Posterior cingulate gyrus (tissue), 11 donors: ENCODE results near the gene CKAP2L.
"Not testable (repeated sequence)": the region's sequence is repeated elsewhere in the genome, so short reads cannot be mapped to it uniquely, and the experiment has no call there.

ENCODE experiments used
- DNase-seq, 10 donors: peaks; one replicate each; pipeline versions ENCODE4 v3.0.0 to v3.0.0-alpha.2; 2020 to 2021; ENCODE audit warnings: mixed read lengths in 3 of 10
- intact Hi-C: fragments of 100-400 bp; cut with DNase I; formaldehyde crosslinking; loops from one replicate; pipeline ENCODE4 v1.15.1; 2023

Gene CKAP2L

DNA sequence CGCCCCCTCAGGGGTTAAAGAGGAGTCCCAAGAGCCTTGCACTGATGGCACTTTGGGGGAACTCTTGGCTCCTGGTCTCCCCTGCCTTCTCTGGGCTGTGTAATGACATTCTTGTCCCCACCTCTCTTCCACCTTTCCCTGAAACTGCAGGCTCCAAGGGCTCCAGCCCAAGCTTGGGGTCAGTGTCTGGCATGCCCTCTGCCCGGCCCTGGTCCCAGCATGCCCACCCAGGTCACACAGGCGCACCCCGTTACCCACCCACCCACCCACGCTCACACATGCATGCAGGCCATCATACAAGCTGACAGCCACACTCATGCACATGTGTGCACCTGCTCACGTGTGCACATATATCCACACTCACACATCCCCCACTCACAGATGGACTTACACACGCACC, 50.5 kb downstream of the CKAP2L start:
- intact Hi-C loops: no loop called here
- DNase-seq: no peak

DNA sequence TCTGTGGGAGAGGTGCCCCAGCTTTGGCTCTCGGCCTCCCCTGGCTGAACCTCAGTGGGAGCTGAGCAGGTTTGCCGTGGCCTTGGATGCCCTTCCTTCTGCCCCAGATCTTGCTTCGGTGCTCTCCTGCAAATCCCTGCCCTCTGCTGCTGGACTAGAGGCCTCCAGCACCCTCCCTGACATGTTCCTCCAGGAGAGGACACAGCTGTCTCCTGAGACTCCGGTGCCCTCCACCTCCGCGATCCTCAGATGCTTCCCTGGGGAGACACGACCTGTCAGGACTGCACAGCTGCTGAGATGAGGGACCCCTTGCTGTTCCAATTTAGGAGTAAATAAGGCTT, 50.9 kb downstream of the CKAP2L start:
- no peak for DNase-seq
- intact Hi-C loops: no loop called here

DNA sequence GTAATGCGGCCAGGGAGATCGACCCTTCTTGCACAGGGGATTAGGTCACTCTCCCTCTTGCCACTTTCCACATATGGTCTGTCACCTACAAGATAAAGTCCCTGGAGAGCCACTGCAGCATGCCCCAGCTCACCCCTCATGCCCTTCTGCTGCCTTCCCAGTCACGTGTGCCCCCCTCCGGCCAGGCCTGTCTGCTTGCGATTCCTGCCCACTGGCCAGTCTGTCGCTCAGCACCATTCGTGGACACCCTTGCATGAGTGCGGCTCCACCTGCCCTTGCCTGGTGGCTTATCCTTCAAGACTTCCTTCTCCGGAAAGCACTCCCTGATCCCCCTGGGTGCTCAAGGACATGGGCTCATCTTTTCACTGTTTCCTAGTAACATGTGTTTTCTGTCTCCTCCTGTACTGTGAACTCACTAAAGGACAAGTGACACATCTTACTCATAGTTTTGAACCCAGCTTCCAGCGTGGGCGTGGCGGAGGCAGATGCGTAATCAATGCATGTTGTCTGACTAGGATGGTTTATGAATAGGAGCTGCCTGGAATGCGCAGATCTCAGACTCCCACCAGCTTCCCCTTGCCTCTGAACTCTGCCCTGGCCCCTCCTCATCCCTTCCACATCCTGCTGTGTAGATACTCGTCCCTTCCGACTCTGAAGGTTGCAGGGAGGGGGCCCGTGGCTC, 51.4 kb downstream of the CKAP2L start:
- peak in 1 of 10 donors; percentile 83 for DNase-seq
- intact Hi-C loops: no loop called here

DNA sequence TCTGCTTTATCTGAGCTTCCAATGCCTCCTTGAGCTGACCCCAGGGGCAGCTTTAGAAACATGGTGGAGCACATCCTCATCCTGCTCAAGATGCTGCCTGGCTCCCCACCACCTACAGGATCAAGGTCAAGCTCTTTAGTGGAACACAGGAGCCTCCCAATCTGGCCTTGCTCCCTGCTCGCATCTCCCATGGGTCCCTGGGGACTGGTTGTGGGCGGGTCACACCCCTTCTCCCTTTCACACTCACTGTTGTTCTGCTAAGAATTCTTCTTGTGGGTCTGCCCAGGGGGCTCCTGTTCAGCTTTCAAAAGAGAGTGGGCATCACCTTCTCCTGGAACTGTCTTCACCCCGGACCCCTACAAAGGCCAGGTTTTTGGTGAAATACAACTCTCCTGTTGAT, 51.9 kb downstream of the CKAP2L start:
- DNase-seq: no peak
- intact Hi-C loops: no loop called here

DNA sequence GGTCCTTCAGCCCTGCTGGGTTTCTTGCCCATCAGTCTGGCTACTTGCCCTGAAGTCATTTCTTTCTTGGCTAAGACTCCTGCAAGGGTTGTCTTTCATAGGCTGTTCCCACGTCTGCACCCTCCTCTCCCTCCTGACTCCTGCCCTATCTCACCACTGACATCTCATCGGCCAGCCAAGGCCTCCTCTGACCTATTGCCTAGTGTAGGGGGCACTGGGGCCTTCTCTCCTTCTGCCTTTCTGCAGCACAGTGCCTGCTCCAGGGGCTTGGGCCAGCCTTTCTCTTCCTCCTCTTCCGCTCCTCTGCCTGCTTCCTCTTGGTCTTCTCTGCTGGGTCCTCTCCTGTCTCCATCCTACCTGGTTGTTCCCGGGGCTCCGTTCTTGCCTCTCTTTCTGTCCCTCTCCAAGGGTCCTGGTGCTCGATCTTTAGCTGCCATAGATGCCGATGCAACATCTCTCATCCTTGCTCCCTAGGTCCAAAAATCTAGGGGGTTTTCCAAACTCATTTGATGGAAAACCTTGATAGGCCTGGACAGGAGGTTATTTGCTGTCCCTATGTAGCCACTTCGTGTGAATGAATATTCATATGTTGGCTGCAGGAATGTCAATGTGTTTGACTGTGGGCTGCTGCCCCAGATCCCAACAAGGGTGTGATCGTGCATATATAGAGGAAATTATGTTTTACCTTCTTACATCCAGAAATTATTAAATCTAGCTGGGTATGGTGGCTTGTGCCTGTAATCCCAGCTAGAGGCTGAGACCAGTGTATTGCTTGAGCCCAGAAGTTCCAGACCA, 53.3 kb downstream of the CKAP2L start:
- intact Hi-C loops: no loop called here
- peak in 1 of 10 donors; percentile 29 for DNase-seq

DNA sequence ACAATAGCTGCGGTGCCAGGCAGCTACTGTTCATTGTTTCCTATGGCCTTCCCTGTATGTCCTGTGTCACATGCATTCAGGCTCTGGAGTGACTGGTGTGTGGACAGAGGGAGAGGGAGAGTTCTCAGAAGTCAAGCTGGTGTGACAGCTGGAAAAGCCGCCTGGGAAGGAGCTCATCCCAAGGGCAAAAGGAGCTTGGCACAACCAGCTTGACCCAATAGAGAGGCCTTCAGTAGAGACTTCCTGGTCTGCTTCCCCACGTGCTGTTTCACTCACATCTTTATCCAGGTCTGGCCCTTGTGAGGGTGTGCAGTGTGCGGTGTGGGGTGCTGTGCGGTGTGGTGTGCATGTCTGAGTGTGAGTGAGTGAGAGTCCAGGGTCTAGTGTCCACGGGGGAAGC, 54.7 kb downstream of the CKAP2L start:
- intact Hi-C loops: no loop called here
- peak in 1 of 10 donors; percentile 55 for DNase-seq

DNA sequence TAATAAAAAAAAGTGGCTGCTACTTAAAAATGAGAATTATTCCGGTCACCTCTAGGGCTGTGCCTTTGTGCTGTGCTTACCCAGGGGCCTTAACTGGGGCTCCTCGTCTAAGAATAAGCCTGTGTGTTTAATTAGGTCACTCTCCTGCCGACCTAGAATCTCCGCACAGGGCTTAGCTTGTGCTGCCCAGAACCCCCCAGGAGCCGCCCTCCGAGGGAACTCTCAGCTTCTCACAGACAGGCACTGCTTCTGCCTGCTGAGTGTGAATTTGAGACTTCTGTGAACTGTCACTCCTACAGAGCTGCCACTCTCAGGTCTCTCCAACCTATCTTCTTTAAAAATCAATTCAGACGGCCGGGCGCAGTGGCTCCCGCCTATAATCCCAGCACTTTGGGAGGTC, 55.4 kb downstream of the CKAP2L start:
- intact Hi-C loops: no loop called here
- DNase-seq: peak in 2 of 10 donors; percentile 34 to 81

DNA sequence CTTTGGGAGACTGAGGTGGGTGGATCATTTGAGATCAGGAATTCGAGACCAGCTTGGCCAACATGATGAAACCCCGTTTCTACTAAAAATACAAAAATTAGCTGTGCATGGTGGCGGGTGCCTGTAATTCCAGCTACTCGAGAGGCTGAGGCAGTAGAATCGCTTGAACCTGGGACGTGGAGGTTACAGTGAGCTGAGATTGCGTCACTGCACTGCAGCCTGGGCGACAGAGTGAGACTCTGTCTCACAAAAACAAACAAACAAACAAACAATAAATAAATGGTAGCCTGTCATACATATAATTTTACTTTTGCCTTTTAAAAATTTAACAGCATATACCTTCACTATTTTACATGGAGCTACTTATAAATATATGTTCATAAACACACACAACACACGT, 57.5 kb downstream of the CKAP2L start:
- not testable (repeated sequence) for DNase-seq

DNA sequence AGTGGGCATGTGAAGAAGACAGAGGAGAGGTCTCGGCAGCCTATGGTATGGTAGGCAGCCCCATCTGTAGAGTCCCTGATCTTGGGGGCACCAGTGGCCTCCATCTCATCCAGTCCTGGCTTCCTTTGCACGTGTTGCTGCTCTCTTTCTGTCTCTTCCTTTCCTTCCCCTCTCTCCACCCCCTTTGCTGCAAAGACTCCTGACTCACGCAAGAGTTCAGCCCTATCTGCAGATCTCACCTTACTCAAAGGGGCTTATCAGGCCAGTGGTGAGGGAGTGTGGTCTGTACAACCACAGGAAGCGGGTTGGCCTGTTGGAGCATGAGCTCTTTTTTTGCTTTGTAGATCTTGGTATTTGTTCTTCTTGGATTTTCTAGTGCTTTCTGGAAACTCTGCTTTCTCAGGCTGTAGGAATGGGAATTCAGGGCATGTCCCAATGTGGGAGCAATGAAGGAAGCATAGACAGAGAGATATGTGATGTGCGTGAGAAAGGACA, 58.2 kb downstream of the CKAP2L start:
- intact Hi-C loops: no loop called here
- DNase-seq: no peak

More for the DNA sequence above, 57.5 kb downstream of the CKAP2L start:
- intact Hi-C loops: not testable (repeated sequence)

DNA sequence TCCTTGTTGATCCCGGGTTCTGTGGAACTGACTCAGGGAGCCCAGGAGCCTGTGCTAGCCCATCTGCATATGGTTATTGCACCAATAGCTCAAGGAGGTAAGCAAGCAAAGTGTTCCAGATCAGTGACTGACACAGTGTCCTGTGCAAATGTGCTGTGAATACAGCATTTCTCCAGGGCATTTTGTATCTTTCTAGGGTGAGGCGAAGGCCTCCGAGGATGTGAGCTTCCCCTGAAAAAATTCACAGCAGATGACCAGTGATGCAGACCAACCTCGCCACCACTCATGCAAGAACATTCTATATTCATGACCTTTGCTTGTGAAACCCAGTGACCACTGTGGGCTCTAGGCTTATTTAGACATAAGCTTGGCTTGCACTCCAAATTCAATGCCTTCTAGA, 58.8 kb downstream of the CKAP2L start:
- DNase-seq: no peak
- intact Hi-C loops: no loop called here

DNA sequence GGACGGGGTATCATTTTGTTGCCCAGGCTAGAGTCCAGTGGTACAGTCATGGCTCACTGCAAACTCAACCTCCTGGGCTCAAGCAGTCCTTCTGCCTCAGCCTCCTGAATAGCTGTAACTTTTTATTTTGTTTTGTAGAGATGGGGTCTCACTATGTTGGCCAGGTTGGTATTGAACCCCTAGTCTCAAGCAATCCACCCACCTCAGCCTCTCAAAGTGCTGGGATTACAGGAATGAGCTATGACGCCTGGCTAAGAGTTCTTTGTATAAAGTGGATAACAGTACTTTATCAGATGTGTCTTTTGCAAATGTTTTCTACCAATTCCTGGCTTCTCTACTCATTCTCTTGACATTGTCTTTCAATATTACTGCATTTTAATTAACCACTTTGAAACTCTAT, 60.7 kb downstream of the CKAP2L start:
- intact Hi-C loops: no loop called here
- no peak for DNase-seq

DNA sequence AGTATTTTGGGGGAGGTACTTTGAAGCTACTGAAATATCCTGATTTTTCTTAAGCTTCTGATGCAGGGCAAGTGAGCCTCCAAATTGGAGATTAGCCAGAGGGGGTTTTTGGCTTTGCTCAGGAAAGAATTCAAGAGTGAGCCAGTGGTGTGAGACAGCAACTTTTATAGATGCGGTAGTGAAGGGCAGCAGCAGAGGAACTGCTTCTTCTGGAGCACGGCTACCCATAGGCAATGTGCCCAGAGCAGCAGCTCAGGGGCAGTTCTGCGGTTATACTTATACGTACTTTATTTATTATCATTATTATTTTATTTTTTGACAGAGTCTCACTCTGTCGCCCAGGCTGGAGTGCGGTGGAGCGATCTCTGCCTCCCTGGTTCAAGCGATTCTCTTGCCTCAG, 63.4 kb downstream of the CKAP2L start:
- DNase-seq: peak in 1 of 10 donors; percentile 69
- intact Hi-C loops: no loop called here

DNA sequence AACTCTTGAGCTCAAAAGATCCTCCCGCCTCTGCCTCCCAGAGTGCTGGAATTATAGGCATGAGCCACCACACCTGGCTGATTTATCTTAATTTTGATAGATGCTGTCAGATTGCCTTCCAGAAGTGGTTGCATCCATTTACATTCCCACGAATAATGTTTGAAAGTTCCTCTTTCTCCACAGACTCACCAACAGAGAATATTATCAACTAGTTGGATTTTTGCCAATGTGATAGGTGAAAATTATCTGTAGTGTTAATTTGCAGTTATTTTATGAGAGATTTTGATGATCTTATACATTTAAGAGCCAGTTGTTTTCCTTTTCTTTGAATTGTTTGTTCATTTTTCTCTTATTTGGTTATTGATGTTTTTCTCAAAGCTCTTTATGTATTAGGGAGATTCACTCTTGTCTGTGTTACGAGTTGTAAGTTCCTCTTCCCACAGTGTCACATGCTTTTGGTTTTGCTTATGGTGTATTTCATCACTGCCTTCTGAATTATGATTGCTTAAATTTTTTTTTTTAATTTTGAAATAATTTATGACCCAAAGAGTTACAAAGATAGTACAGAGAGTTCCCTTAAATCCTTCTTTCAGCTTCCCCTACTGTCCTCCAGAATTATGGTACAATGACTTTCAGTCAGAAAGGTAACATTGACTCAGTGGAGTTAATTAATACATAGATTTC, 64.3 kb downstream of the CKAP2L start:
- intact Hi-C loops: no loop called here

DNA sequence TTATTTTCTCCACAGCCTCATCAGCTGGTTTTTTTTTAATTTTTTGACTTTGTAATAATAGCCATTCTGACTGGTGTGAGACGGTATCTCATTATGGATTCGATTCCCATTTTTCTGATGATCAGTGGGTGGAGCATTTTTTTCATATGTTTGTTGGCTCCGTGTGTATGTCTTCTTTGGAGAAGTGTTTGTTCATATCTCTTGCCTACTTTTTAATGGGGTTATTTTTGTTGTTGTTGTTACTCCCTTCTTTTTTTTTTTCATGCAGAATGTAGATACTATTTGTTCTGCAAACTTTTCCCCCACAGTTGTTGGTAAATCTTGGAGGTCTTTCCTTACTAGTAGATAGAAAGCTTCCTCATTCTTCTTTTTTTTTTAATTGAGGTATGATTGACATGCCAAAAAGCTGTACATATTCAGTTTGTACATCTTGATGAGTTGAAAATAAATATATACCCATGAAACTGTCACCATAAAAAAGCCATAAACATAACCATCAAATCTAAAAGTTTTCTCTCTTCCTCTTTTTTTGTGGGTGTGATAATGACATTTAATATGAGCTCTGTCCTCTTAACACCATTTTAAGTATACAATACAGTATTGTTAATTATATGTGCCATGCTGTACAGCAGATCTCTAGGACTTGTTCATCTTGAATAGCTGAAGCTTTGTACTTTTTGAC, 65.4 kb downstream of the CKAP2L start:
- no peak for DNase-seq
- intact Hi-C loops: no loop called here

More for the DNA sequence above, 64.3 kb downstream of the CKAP2L start:
- DNase-seq: no peak

DNA sequence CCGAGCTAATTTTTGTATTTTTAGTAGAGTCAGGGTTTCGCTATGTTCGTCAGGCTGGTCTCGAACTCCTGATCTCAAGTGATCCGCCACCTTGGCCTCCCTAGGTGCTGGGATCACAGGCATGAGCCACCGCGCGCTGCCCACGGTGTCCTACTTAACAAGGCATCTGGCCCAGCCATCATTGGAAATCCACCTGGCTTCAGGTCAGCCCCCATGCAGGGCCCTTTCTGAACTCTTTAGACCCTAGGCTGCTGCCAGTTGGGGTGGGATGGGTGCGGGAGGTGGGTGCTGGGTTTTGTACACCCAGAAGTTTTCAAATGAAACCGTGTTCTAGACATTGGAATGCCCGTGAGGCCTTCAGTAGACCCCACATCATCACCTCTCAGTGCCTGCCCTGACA, 70.2 kb downstream of the CKAP2L start:
- no peak for DNase-seq
- intact Hi-C loops: loop anchor here (5.0 kb wide), 1 partner anchor 47 kb away; the partner anchor contains the start of gene SLC20A1

DNA sequence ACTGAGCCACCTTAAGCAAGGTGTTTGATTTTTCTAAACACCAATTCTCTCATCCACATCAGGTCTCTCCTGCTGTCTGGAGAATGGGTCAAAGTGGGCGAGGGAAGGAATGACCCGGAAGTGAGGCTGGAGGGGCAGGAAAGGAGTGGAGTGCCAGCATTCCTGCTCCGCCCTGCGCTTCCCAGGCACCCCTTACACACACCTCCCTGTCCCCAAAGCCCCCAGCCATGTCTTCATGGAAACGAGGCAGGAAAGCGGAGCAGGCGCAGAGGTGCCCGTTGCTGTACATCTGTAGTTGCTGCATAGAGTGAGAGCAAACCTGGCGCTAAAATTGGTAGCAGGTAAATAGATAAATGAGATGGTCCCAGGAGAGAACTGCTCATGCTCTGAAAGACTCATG, 70.8 kb downstream of the CKAP2L start:
- intact Hi-C loops: loop anchor here (5.0 kb wide), 1 partner anchor 46 kb away; the partner anchor contains the start of gene SLC20A1
- DNase-seq: no peak

DNA sequence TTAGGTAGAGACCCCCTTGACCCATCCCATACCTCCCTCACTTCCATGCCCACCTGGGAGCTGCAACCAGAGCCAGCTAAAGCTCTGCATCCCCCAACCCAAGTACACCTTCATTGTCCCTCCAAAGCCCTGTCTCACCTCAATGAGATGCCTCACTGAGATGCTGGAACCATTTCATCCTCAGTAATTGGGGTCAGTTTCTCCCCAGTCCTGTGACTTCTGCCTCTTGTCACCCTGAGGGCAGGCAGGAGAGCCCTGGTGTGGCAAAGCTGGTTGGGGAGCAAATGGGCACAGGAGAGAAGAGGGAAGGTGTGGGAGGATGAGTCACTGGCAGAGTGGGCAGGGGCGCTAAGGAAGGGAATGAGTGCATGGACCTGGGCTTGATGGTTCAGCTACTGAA, 71.5 kb downstream of the CKAP2L start:
- intact Hi-C loops: loop anchor here (5.0 kb wide), 1 partner anchor 46 kb away; the partner anchor contains the start of gene SLC20A1
- no peak for DNase-seq

DNA sequence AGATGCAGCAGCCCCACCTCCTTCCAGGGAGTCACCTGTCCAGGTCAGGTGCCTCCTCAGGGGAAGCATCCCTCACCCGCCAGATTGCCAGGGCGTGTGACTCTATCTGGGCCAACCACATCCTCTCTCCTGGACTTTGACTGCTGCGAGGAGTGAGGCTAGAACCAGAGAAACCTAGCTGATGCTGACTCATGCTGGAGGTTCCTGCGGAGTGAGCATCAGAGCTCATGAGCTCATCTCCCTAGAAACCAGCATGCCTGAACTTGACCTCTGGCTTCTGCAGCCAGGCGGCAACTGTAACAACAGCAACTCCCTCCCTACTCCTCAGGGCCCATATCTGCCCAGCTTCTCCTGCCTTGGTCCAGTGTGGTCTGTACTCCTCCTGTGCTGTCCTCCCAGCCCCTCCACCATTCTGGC, 71.9 kb downstream of the CKAP2L start:
- intact Hi-C loops: loop anchor here (5.0 kb wide), 1 partner anchor 45 kb away; the partner anchor contains the start of gene SLC20A1
- DNase-seq: no peak

DNA sequence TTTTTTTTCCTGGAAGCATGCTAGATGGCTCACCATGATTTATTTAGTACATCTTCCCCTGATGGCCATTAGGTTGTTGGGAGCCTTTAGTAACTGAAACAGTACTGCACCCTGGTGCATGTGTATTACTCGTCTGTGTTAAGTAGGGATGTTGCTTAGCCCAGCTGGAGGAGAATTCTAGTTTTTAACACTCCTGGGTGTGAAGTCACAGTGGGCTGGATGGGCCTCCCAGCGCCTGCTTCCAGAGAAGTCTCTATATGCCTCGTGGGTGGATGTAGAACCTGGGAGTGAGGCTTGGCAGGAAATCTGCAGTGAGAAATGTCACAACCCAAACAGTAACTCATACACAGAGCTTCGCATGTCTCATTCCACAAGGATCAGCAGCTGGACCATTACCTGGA, 72.5 kb downstream of the CKAP2L start:
- peak in 4 of 10 donors; percentile 40 to 92 (median 66) for DNase-seq
- intact Hi-C loops: loop anchor here (1.0 to 5.0 kb wide), 2 partner anchors 45 to 66 kb away; partner anchors contain the start of gene SLC20A1

DNA sequence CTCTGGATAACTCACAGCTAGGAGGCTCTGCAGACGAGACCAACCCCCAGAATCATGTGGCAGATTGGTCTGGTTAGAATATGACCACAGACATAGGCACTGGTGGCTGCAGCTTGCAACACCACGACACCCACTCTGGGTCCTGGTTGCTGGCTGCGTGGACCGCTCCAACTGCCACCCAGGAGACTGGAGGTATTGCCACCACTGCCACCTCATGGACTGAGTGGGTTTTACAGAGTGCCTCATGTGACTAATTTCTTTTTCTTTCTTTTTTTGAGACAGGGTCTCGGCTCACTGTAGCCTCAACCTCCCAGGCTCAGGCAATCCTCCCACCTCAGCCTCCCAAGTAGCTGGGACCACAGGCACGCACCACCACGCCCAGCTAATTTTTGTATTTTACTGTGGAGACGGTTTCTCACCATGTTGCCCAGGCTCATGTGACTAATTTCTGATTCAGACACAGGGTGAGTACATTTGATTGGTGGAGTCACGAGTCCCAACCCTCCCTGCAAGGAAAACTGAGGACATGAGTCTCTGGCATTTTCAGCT, 73.5 kb downstream of the CKAP2L start:
- intact Hi-C loops: loop anchor here (1.0 to 5.0 kb wide), 2 partner anchors 44 to 65 kb away; partner anchors contain the start of gene SLC20A1
- DNase-seq: peak; percentile 29 to 94 (median 64)
